ENCODE data around the gene PPIE.

Gene PPIE

GRCh38 chr1:39704757-39705156 is 33.9 kb upstream of the PPIE start:
- H3K36me3 Mint-ChIP-seq (ENCODE audit: low read depth), result no peaks in the 10 kb centered on the region
- no peak overlapping the region for H3K27ac Mint-ChIP-seq
- peaks cover 25% of the 10 kb centered on the region for H3K27me3 Mint-ChIP-seq (ENCODE audit: low read depth)
- H3K9me3 Mint-ChIP-seq, result no peaks in the 10 kb centered on the region
- no peak overlapping the region for H3K4me3 Mint-ChIP-seq
- no peaks in the 10 kb centered on the region for H3K4me1 Mint-ChIP-seq (ENCODE audit: low read depth)

- H3K9me3 Mint-ChIP-seq, result no peaks in the 10 kb centered on the region
- no peak overlapping the region for H3K4me3 Mint-ChIP-seq
- no peaks in the 10 kb centered on the region for H3K36me3 Mint-ChIP-seq (ENCODE audit: low read depth)
- H3K27ac Mint-ChIP-seq, result no peak overlapping the region
- peaks cover 19% of the 10 kb centered on the region for H3K27me3 Mint-ChIP-seq (ENCODE audit: low read depth)
- no peaks in the 10 kb centered on the region for H3K4me1 Mint-ChIP-seq (ENCODE audit: low read depth)
Observed at GRCh38 chr1:39707506-39707905, 31.2 kb upstream of the PPIE start.

- no peaks in the 10 kb centered on the region for H3K36me3 Mint-ChIP-seq (ENCODE audit: low read depth)
- no peak overlapping the region for H3K27ac Mint-ChIP-seq
- peaks cover 30% of the 10 kb centered on the region for H3K27me3 Mint-ChIP-seq (ENCODE audit: low read depth)
- H3K4me1 Mint-ChIP-seq (ENCODE audit: low read depth), result no peaks in the 10 kb centered on the region
- H3K4me3 Mint-ChIP-seq, result no peak overlapping the region
- H3K9me3 Mint-ChIP-seq, result no peaks in the 10 kb centered on the region
Observed at GRCh38 chr1:39711104-39711965, 27.3 kb upstream of the PPIE start.

GRCh38 chr1:39711966-39712340 is 26.7 kb upstream of the PPIE start:
- Mint-ChIP-seq H3K4me1 (ENCODE audit: low read depth) (no peaks in the 10 kb centered on the region), H3K27me3 (ENCODE audit: low read depth) (peaks cover 34% of the 10 kb centered on the region), H3K27ac (no peak overlapping the region), H3K4me3 (no peak overlapping the region), H3K36me3 (ENCODE audit: low read depth) (no peaks in the 10 kb centered on the region), H3K9me3 (no peaks in the 10 kb centered on the region)

GRCh38 chr1:39713557-39713956 is 25.1 kb upstream of the PPIE start:
- Mint-ChIP-seq H3K27me3 (ENCODE audit: low read depth) (peaks cover 42% of the 10 kb centered on the region), H3K9me3 (no peaks in the 10 kb centered on the region), H3K36me3 (ENCODE audit: low read depth) (no peaks in the 10 kb centered on the region), H3K4me1 (ENCODE audit: low read depth) (no peaks in the 10 kb centered on the region), H3K27ac (no peak overlapping the region), H3K4me3 (no peak overlapping the region)

- Mint-ChIP-seq H3K27ac (no peak overlapping the region), H3K36me3 (ENCODE audit: low read depth) (no peaks in the 10 kb centered on the region), H3K9me3 (no peaks in the 10 kb centered on the region), H3K4me3 (no peak overlapping the region), H3K27me3 (ENCODE audit: low read depth) (peaks cover 58% of the 10 kb centered on the region), H3K4me1 (ENCODE audit: low read depth) (peaks cover 2% of the 10 kb centered on the region)
Observed at GRCh38 chr1:39717809-39718208, 20.9 kb upstream of the PPIE start.

GRCh38 chr1:39720094-39720999 is 18.3 kb upstream of the PPIE start:
- H3K27me3 Mint-ChIP-seq (ENCODE audit: low read depth), result peaks cover 54% of the 10 kb centered on the region
- no peaks in the 10 kb centered on the region for H3K9me3 Mint-ChIP-seq
- no peak overlapping the region for H3K4me3 Mint-ChIP-seq
- H3K27ac Mint-ChIP-seq, result no peak overlapping the region
- no peaks in the 10 kb centered on the region for H3K36me3 Mint-ChIP-seq (ENCODE audit: low read depth)
- H3K4me1 Mint-ChIP-seq (ENCODE audit: low read depth), result peaks cover 2% of the 10 kb centered on the region

GRCh38 chr1:39721664-39722063 is 17.0 kb upstream of the PPIE start:
- Mint-ChIP-seq H3K4me1 (ENCODE audit: low read depth) (peaks cover 2% of the 10 kb centered on the region), H3K9me3 (no peaks in the 10 kb centered on the region), H3K27ac (no peak overlapping the region), H3K4me3 (no peak overlapping the region), H3K36me3 (ENCODE audit: low read depth) (no peaks in the 10 kb centered on the region), H3K27me3 (ENCODE audit: low read depth) (peaks cover 49% of the 10 kb centered on the region)

GRCh38 chr1:39722495-39722894 is 16.2 kb upstream of the PPIE start:
- Mint-ChIP-seq H3K36me3 (ENCODE audit: low read depth) (no peaks in the 10 kb centered on the region), H3K27me3 (ENCODE audit: low read depth) (peaks cover 45% of the 10 kb centered on the region), H3K27ac (no peak overlapping the region), H3K4me1 (ENCODE audit: low read depth) (peaks cover 8% of the 10 kb centered on the region), H3K4me3 (no peak overlapping the region), H3K9me3 (no peaks in the 10 kb centered on the region)

GRCh38 chr1:39726600-39726999 is 12.1 kb upstream of the PPIE start:
- H3K4me1 Mint-ChIP-seq (ENCODE audit: low read depth), result peaks cover 14% of the 10 kb centered on the region

GRCh38 chr1:39727221-39727931 is 11.3 kb upstream of the PPIE start:
- no peaks in the 10 kb centered on the region for H3K36me3 Mint-ChIP-seq (ENCODE audit: low read depth)
- peaks cover 40% of the 10 kb centered on the region for H3K27me3 Mint-ChIP-seq (ENCODE audit: low read depth)
- no peak overlapping the region for H3K4me3 Mint-ChIP-seq
- H3K27ac Mint-ChIP-seq, result no peak overlapping the region
- H3K9me3 Mint-ChIP-seq, result no peaks in the 10 kb centered on the region
- H3K4me1 Mint-ChIP-seq (ENCODE audit: low read depth), result peaks cover 14% of the 10 kb centered on the region

More at GRCh38 chr1:39726600-39726999, 12.1 kb upstream of the PPIE start:
- H3K27me3 Mint-ChIP-seq (ENCODE audit: low read depth), result peaks cover 48% of the 10 kb centered on the region
- H3K36me3 Mint-ChIP-seq (ENCODE audit: low read depth), result no peaks in the 10 kb centered on the region
- no peak overlapping the region for H3K4me3 Mint-ChIP-seq
- no peak overlapping the region for H3K27ac Mint-ChIP-seq
- no peaks in the 10 kb centered on the region for H3K9me3 Mint-ChIP-seq

GRCh38 chr1:39727932-39728317 is 10.8 kb upstream of the PPIE start:
- peaks cover 14% of the 10 kb centered on the region for H3K4me1 Mint-ChIP-seq (ENCODE audit: low read depth)
- H3K27ac Mint-ChIP-seq, result peak overlapping the region; percentile 15
- H3K4me3 Mint-ChIP-seq, result no peak overlapping the region
- H3K9me3 Mint-ChIP-seq, result no peaks in the 10 kb centered on the region
- H3K27me3 Mint-ChIP-seq (ENCODE audit: low read depth), result peaks cover 39% of the 10 kb centered on the region
- H3K36me3 Mint-ChIP-seq (ENCODE audit: low read depth), result no peaks in the 10 kb centered on the region

- no peaks in the 10 kb centered on the region for H3K36me3 Mint-ChIP-seq (ENCODE audit: low read depth)
- peaks cover 16% of the 10 kb centered on the region for H3K4me1 Mint-ChIP-seq (ENCODE audit: low read depth)
- no peak overlapping the region for H3K4me3 Mint-ChIP-seq
- no peak overlapping the region for H3K27ac Mint-ChIP-seq
- no peaks in the 10 kb centered on the region for H3K9me3 Mint-ChIP-seq
- peaks cover 42% of the 10 kb centered on the region for H3K27me3 Mint-ChIP-seq (ENCODE audit: low read depth)
Observed at GRCh38 chr1:39729030-39729429, 9.7 kb upstream of the PPIE start.

GRCh38 chr1:39729842-39730241 is 8.8 kb upstream of the PPIE start:
- Mint-ChIP-seq H3K27ac (no peak overlapping the region), H3K9me3 (no peaks in the 10 kb centered on the region), H3K36me3 (ENCODE audit: low read depth) (no peaks in the 10 kb centered on the region), H3K4me1 (ENCODE audit: low read depth) (peaks cover 18% of the 10 kb centered on the region), H3K27me3 (ENCODE audit: low read depth) (peaks cover 34% of the 10 kb centered on the region), H3K4me3 (no peak overlapping the region)
